Erythroblast (primary cell): ENCODE data around the gene MTMR3.
"Not testable (repeated sequence)": the region's sequence is repeated elsewhere in the genome, so short reads cannot be mapped to it uniquely, and the experiment has no call there.

Source experiments
- DNase-seq, 2 experiments: peaks; one replicate each; lab custom pipeline; 2025; lab: John Stamatoyannopoulos, UW
- GATA1 ChIP-seq: IDR thresholded peaks from 2 replicates; pipeline ENCODE4 v1.6.1; 2011; ENCODE audit warnings: low read depth, mild to moderate bottlenecking, control low read depth, low read length, moderate library complexity
- POLR2A ChIP-seq: IDR thresholded peaks from 2 replicates; pipeline ENCODE4 v1.6.1; 2011; ENCODE audit warnings: mild to moderate bottlenecking, low read length

Gene MTMR3

DNA sequence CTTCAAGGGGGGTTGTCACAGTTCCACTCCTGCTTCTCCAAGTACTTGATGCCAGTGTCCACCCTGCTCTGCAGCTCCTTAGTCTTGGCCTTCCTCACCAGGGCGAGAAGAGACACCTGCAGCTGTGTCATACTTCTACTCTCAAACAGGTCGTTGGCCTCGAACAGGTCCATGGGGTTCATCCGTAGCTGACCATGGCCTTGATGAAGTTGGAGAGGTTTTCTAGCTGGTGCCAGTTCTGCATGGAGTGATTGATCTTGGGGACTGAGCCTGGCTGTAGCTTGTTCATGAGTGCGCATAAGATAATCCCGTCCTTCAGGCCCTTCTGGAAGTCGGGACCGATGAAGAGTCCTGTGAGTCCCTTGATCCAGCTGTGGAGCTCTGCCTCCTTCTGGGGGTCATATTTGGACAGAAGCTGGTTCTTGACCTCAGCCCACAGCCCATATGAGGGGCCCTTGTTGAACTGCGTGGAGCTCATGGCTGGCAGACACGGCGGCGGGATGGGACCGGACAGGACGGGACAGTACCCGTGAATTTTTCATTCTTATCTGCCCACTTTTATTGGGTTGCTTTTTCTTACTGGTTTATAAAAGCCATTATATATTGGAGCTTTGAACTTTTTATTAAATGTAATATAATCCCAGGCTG lies 163.9 kb downstream of the MTMR3 start:
- TF ChIP-seq POLR2A (no peak), GATA1 (no peak)
- DNase-seq, result no peak

DNA sequence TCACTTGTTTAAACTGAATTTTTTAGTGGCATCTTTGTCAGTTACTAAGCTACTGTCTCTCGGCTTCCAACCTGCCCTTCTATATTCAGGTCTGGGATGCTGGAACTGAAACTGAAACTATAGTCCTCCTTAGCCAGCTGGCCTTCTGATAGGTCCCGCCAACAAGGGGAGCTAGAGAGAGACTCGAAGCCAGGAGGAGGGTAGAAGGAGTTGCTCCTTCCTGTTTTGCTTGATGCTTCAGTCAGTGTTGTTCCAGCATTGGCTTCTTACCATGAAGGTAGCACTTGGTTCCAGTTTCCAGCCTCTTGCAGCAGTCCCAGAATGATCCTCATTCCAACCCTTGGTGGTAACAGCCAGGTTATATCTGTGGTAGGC lies 164.4 kb downstream of the MTMR3 start:
- peak; percentile 39 to 55 for DNase-seq
- no peak for TF ChIP-seq POLR2A
- TF ChIP-seq GATA1, result no peak

DNA sequence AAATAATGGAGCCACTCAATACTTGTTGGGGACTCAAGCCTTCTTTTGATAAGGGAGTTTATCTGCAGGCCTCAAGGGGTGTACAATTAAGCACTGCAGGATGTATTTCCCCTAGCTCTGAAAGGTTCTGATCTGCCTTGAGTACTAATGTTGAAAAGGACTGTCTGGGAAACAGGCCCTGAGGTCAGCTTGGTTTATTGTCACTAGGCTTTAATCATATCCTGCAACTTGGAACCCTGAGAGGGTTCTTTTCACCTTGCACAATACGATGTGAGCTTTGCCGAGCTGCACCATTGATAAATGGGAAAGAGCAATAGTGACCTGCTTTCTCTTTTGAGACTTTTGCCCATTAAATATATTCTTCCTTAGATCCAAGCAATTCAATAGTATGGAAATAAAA lies 165.7 kb downstream of the MTMR3 start:
- no peak for DNase-seq
- TF ChIP-seq GATA1 (no peak), POLR2A (no peak)

DNA sequence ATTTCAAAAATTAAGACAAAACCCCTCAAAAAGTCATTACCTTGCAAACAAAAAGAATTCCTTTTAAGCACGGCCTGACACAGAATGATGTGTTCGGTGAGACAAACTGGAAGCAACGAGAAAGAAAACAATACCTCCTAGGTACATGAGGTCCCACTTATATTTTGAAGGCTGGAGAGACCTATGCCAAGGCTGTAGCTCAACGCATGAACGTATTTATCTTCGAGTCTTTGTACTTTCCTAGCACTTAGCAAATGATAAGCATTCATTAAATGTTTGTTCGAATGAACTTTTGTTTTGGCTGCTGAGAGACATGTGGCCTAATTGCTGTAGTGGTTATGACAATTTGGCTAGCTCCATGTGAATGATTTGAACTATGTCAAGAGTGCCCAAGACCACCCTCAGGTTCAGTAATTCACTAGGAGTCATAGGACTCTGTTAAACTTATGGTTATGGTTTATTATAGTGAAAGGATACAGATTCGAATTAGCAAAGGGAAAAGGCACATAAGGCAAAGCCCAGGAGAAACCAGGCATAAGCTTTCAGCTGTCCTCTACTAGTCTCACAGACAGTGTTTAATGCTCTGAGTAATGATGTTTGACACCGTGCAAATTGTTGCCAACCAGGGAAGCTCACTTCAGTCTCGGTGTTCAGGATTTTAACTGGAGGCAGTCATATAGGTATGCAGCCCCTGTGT lies 171.2 kb downstream of the MTMR3 start:
- TF ChIP-seq GATA1 (no peak), POLR2A (no peak)
- DNase-seq, result no peak

DNA sequence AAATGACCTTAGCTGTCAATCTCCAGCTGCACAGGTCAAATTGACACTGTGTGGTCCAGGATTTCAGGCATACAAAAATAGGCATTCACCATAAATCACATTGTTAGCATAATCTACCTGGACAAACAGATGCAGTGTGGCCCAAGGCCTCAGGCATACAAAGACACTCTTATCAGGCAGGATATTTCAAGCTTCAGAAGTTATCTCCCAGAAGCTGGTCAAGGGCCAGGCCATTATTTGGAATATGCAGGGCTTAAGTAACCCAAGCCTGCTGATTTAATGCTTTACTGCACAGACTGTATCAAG lies 171.7 kb downstream of the MTMR3 start:
- TF ChIP-seq POLR2A (no peak), GATA1 (no peak)
- DNase-seq, result no peak

DNA sequence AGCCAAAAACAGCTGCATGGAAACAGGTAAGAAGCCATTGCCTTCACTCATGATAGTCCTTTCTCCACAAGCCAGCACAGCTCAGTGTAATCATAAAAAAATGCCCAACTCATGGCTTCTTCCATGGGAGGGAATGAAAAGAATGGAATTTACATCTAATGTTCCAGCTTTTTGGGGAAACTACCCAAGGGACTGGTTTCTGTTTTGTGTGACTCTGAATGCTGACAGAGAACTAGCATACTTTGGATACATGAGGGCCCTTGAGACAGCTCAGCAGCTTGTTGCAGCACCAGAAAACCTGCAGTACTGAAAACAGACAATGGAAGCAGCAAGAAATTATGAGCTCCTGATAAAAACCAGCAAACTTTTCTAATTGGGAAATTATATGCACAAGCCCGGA lies 173.0 kb downstream of the MTMR3 start:
- DNase-seq, result no peak
- TF ChIP-seq POLR2A (no peak), GATA1 (no peak)

DNA sequence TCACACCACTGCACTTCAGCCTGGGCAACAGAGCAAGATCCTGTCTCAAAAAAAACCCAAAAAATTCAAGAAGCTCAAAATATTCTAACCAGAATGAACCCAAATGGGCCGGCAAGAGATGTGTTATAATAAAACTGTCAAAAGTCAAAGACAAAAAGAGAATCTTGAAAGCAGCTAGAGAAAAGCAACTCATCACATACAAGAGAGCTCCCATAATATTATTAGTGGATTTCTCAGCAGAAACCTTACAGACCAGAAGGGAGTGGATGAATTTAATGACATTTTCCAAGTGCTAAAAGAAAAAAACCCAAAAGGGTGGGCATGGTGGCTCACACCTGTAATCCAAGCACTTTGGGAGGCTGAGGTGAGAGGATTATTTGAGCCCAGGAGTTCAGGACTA lies 174.4 kb downstream of the MTMR3 start:
- TF ChIP-seq POLR2A (no peak), GATA1 (no peak)
- no peak for DNase-seq

DNA sequence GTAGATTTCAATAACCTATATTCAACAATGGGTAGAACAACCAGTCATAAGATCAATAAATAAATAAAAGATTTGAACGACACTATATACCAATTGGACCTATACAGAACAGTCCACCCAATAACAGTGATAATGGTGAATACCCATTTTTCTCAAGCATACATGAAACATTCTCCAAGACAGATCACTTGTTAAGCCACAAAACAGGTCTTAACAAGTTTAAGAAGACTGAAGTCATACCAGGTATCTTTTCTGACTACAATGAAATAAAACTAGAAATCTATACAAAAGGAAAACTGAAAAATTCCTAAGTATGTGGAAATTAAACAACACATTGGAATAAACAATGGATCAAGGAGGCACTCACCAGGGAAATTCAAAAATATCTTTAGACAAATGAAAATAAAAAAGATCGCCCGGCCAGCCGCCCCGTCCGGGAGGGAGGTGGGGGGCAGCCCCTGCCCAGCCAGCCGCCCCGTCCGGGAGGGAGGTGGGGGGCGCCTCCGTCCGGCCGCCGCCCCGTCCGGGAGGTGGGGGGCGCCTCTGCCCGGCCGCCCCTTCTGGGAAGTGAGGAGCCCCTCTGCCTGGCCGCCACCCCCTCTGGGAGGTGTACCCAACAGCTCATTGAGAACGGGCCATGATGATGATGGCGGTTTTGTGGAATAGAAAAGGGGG lies 176.5 kb downstream of the MTMR3 start:
- DNase-seq, result not testable (repeated sequence)

DNA sequence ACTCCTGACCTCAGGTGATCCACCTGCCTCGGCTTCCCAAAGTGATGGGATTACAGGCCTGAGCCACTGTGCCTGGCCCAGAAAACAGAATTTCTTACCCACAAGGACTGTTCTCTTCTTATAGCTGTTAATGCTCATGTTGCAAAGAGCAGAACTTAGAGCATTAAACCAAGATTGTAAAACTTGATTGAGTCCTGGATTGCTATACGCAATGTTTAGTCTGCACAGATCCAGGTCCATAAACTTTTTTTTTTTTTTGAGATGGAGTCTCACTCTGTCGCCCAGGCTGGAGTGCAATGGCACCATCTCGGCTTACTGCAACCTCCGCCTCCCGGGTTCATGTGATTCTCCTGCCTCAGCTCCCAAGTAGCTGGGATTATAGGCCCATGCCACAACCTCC lies 178.1 kb downstream of the MTMR3 start:
- DNase-seq, result not testable (repeated sequence)

DNA sequence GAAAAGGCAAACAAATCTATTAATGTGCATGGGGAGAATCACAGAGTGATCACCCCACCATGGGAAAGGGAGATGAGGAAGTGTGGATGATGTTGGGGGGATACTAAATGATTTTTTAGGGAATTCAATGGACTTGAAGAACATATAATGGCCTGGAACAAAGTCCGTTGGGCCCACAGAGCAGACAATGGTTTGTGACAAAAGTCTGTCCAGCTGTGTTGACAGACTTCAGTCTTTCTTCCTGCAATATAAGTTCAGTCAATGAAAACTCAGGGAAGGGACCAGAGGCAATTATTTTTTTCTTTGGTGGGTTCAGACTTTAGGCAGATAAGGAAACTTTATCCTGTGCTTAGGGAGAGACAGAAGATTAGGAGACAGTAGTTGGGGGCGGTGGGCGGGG lies 179.3 kb downstream of the MTMR3 start:
- TF ChIP-seq POLR2A (no peak), GATA1 (no peak)
- DNase-seq, result no peak

DNA sequence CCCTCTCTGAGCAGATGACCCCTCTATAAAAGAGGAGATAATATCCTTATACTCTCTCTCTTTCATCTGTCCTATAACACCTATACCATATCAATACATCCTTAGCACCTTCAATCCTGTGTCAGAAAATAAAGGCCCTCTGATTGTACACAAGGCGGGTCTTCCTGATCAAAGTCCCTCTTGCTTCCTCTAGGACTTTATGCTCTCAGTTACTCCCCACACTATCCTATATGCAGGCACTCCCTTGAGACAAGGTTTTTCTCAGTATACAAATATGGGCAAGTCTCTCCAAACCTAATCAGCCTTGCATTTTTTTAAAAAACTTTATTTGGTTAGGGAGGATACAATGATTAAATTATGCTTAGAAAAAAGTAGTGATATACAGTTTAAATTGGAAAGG lies 180.0 kb downstream of the MTMR3 start:
- no peak for TF ChIP-seq POLR2A
- TF ChIP-seq GATA1, result no peak
- no peak for DNase-seq

DNA sequence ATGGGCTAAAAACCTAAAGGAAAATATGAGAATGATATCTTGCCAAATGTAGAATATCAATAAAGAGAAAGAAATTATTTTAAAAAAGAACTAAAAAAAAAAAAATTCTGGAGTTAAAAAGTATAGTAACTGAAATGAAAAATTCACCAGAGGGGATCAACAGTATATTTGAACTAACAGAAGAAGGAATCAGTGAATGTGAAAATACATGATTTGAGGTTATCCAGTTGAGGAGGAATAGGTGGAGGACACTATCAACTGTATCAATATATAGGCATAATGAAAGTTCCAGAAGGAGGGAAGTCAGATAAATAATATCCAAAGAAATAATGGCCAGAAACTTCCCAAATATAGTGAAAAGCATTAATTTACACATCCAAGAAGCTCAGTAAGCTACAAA lies 181.2 kb downstream of the MTMR3 start:
- no peak for DNase-seq
- TF ChIP-seq GATA1 (no peak), POLR2A (no peak)

DNA sequence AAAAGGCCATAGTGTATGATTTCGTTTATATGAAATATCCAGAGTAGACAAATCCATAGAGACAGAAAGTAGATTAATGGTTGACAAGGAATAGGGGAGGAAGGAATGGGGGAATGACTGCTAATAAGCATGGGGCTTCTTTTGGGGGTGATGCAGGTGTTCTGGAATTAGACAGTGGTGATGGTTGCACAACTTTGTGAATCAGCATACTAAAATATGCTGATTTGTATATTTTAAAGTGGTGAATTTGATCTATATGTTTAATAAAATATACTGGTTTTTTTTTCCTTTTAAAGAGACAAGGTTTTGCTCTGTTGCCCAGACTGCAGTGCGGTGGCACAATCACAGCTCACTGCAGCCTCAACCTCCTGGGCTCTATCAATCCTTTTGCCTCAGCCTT lies 190.8 kb downstream of the MTMR3 start:
- no peak for DNase-seq
- TF ChIP-seq POLR2A (no peak), GATA1 (no peak)

DNA sequence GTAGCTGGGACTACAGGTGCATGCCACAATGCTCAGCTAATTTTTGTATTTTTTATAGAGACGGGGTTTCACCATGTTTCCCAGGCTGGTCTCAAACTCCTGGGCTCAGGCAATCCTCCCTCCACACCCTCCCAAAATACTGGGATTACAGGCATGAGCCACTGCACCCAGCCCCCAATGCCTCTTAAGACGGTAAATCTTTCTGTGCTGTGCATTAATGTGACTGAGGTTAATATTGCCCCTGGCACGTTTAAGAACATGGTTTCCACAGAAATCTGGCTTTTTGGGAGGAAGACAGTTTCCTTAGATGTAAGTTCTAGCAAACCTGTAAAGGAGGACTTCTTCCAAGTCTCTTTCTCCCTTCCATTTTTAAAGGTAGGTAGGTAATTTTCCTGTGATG lies 191.2 kb downstream of the MTMR3 start:
- DNase-seq, result no peak
- TF ChIP-seq POLR2A, result no peak
- no peak for TF ChIP-seq GATA1

DNA sequence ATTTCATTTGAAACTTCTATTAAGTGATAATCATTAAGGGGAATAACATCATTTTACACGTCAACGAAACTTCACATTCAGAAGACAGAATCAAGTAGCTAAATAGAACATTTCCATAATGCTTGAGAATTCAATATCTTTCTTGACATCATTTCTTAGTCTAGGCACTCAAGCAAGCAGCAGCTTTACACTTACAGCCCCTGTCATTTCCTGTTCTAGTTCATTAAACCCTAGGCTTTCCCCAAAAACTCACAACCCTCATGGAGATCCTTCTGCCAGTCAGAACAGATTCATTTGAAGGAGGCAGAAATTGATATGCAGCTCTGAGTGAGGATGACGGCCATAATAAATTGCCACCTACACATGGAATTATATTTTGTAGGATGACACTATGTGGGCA lies 192.0 kb downstream of the MTMR3 start:
- TF ChIP-seq GATA1, result no peak
- TF ChIP-seq POLR2A, result no peak
- DNase-seq, result no peak
